Gastrocnemius medialis (tissue), 4 donors: ENCODE data around the gene PRKCD. TPM values are rescaled to one million over a fixed set of nuclear protein-coding genes. Genes with fewer than 3 reads are reported as not detected.

Experiments used
- ATAC-seq, 2 donors: fragments of 150-250 bp; one replicate each; pipeline ENCODE4 v1.9.1; 2016
- DNase-seq, 2 donors: peaks; one replicate each; pipeline ENCODE4 v3.0.0-alpha.2; 2019
- H3K27ac ChIP-seq, 4 donors: fragments of 200-600 bp; sonication (generic); 1 replicate in 1 of 4; 2 replicates in 3 of 4; pipeline ENCODE4 v1.5.1; 2016 to 2018; ENCODE audit warnings: mild to moderate bottlenecking in 2 of 4, moderate library complexity in 1 of 4
- H3K27me3 ChIP-seq, 3 donors: fragments of 200-600 bp; sonication (generic) in 2 of 3; 1 replicate in 1 of 3; 2 replicates in 2 of 3; pipeline versions ENCODE4 v1.5.1 to v1.6.0; 2016 to 2019; ENCODE audit warnings: mild to moderate bottlenecking in 1 of 3, moderate library complexity in 1 of 3
- H3K36me3 ChIP-seq, 2 donors: fragments of 200-600 bp; sonication (generic) in 1 of 2; one replicate each; pipeline ENCODE4 v1.5.1; 2017 to 2018
- H3K4me1 ChIP-seq, 2 donors: fragments of 200-600 bp; sonication (generic) in 1 of 2; one replicate each; pipeline ENCODE4 v1.5.1; 2016 to 2017; ENCODE audit warnings: mild to moderate bottlenecking in 2 of 2
- H3K4me3 ChIP-seq, 4 donors: fragments of 200-600 bp; sonication (generic) in 3 of 4; 1 replicate in 1 of 4; 2 replicates in 3 of 4; pipeline ENCODE4 v1.5.1; 2016 to 2019; ENCODE audit warnings: mild to moderate bottlenecking in 2 of 4
- H3K9me3 ChIP-seq, 3 donors: fragments of 200-600 bp; sonication (generic) in 2 of 3; 1 replicate in 1 of 3; 2 replicates in 2 of 3; pipeline ENCODE4 v1.5.1; 2016 to 2019
- POLR2A ChIP-seq, 2 donors: fragments of 450-650 bp; IDR thresholded peaks; one replicate each; pipeline ENCODE4 v1.6.1; 2017; ENCODE audit warnings: antibody characterized with exemption in 2 of 2, mild to moderate bottlenecking in 2 of 2, moderate library complexity in 2 of 2
- in situ Hi-C, 4 donors: fragments of 200-750 bp; cut with MboI; loops; one replicate each; pipeline versions ENCODE4 v1.15.0 to v1.8.0; 2017; ENCODE audit warnings: low sequenced_read_pairs in 4 of 4
- intact Hi-C: fragments of 100-400 bp; cut with DNase I; formaldehyde crosslinking; loops from one replicate; pipeline ENCODE4 v1.15.1; 2023; ENCODE audit warnings: low total_unique reads
- total RNA-seq, 4 donors: library from RNA; depleted of rRNA; stranded (reverse); fragments of >200 nt; gene quantifications; one replicate each; pipeline versions ENCODE4 v1.1.0 to v1.2.3, GENCODE V29; 2016
- TF ChIP-seq, protein P1 (sequence below), 5 experiments: fragments of 450-650 bp in 3 of 5; fragments of 200-600 bp in 2 of 5; sonication (generic) in 2 of 5; IDR thresholded peaks in 4 of 5; conservative IDR thresholded peaks in 1 of 5; 1 replicate in 4 of 5; 2 replicates in 1 of 5; pipeline ENCODE4 v1.5.1; 2016 to 2019; ENCODE audit warnings: antibody characterized with exemption in 5 of 5, mild to moderate bottlenecking in 3 of 5, moderate library complexity in 3 of 5

The PRKCD gene
- total RNA-seq, 4 donors from 2014 or later: 2.1 to 5.9 (median 3.4) TPM

DNA sequence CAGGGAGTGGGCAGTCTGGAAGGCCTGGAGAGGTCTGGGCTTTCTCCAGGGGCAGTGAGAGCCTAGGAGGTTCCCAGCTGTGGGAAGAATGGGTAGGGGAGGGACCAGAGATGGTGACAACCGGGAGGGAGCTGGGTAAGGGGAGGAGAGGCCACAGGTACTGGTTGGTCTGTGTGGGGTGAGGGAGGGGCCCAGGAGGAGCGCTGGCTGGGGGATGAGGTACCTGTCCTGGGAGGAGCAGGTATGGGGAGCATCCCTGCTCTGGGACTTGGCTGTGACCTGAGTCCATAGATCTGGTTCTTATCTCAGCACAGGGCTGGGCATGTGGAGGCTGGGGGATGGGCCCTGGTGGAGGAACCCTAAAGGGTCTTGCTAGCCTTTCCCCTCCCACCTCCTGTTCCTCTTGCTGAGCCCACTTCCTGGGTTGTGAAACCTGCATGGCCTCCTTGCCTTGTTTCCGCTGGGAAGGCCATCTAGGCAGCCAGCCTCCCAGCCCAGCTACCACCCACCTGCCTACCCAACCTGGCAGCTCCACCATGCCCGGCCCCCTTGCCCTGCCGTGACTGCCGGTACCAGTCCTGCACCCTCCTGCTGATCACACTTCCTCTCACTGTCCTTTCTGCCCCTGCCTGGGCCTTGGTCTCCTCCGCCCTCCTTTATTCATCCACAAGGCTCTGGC, 11.0 kb downstream of the PRKCD start:
- H3K36me3 ChIP-seq: no peaks in the 10 kb centered on the region
- DNase-seq (no peak), ATAC-seq (no peak)
- in situ Hi-C loops (no loop called here), intact Hi-C loops (no loop called here)
- H3K4me3 ChIP-seq: no peak overlapping the region
- no peak for TF ChIP-seq POLR2A (IDR thresholded peaks at IDR 0.05)
- TF ChIP-seq, protein P1, sequence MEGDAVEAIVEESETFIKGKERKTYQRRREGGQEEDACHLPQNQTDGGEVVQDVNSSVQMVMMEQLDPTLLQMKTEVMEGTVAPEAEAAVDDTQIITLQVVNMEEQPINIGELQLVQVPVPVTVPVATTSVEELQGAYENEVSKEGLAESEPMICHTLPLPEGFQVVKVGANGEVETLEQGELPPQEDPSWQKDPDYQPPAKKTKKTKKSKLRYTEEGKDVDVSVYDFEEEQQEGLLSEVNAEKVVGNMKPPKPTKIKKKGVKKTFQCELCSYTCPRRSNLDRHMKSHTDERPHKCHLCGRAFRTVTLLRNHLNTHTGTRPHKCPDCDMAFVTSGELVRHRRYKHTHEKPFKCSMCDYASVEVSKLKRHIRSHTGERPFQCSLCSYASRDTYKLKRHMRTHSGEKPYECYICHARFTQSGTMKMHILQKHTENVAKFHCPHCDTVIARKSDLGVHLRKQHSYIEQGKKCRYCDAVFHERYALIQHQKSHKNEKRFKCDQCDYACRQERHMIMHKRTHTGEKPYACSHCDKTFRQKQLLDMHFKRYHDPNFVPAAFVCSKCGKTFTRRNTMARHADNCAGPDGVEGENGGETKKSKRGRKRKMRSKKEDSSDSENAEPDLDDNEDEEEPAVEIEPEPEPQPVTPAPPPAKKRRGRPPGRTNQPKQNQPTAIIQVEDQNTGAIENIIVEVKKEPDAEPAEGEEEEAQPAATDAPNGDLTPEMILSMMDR (IDR thresholded peaks at IDR 0.05 in 4 of 5, conservative IDR thresholded peaks at IDR 0.05 in 1 of 5): no peak
- H3K9me3 ChIP-seq: no peaks in the 10 kb centered on the region
- H3K27ac ChIP-seq: no peak overlapping the region
- no peaks in the 10 kb centered on the region for H3K27me3 ChIP-seq
- H3K4me1 ChIP-seq: peaks cover 0 to 2% of the 10 kb centered on the region in 2 donors

DNA sequence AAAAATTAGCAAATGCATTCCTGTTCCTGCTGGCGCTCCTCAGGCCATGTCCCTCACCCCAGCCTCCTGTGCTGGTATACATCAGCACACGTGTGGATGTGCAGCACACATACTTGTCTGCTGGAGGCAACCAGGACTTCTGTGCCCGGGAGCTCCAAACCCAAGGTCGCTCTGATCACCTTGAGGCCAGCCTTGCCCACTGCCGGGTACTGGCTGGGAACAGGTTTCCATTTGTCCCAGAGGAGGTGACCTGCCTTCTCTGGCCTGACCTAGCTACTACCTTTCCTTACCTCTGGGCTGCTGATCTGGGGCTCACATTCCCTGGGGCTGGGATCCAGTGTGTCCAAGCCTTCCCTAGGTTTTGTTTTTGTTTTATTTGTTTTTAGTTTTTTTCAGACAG, 12.1 kb downstream of the PRKCD start:
- ATAC-seq: no peak
- intact Hi-C loops: no loop called here

DNA sequence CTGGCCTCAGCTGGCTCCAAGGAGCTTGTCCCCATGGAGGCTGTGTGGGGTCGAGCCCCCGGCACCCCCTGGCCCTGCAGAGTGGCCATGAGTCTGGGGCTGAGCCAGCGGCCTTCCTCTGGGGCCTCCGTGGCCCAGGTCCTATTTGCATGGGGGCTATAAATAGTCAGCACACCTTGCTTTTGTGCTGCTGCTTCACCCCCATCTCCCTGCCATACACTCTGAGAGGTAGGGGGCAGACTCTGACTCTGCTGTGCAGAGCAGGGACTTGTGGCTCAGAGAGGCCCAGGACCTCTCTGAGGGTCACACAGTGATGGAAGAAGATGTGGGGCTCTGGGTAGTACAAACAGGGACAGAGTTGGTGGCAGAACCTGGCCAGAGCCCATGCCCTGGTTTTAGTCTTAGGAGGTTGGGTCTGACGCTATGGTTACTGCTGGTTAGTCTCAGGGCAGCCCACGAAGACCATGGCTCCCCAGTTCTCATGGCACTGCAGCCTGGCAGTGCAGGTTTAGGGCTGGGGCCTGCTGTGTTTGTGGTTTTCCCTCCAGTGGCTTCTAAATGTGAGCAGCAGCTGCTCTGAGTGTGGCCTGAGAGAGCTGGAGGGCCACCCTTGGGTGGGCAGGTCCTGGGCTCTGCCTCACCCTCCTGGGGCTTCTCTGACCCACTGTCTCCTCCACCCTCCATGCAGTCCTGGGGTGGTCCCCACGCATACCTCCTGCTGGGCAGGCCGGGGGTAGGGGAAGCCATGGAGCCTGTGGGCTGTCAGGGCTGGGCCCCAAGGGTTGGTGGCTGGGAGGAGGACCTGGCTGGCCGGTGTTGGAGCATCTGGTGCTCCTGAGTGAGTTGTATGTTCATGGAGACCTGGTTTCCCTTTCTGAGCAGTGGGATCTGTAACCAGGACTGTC, 13.6 kb downstream of the PRKCD start:
- Histone ChIP-seq H3K9me3 (no peaks in the 10 kb centered on the region), H3K4me3 (no peak overlapping the region), H3K27ac (no peak overlapping the region), H3K27me3 (no peaks in the 10 kb centered on the region), H3K4me1 (no peaks in the 10 kb centered on the region), H3K36me3 (no peaks in the 10 kb centered on the region)
- intact Hi-C loops: no loop called here
- in situ Hi-C loops: no loop called here
- ATAC-seq: no peak
- TF ChIP-seq, protein P1 (IDR thresholded peaks at IDR 0.05 in 4 of 5, conservative IDR thresholded peaks at IDR 0.05 in 1 of 5): no peak
- TF ChIP-seq POLR2A (IDR thresholded peaks at IDR 0.05): no peak
- DNase-seq: no peak

More for the DNA sequence above, 12.1 kb downstream of the PRKCD start:
- no peaks in the 10 kb centered on the region for H3K27me3 ChIP-seq
- TF ChIP-seq POLR2A (IDR thresholded peaks at IDR 0.05): no peak
- TF ChIP-seq, protein P1 (IDR thresholded peaks at IDR 0.05 in 4 of 5, conservative IDR thresholded peaks at IDR 0.05 in 1 of 5): no peak
- DNase-seq: no peak
- no peak overlapping the region for H3K4me3 ChIP-seq
- no peaks in the 10 kb centered on the region for H3K36me3 ChIP-seq
- H3K27ac ChIP-seq: no peak overlapping the region
- no peaks in the 10 kb centered on the region for H3K4me1 ChIP-seq
- in situ Hi-C loops: no loop called here
- no peaks in the 10 kb centered on the region for H3K9me3 ChIP-seq

DNA sequence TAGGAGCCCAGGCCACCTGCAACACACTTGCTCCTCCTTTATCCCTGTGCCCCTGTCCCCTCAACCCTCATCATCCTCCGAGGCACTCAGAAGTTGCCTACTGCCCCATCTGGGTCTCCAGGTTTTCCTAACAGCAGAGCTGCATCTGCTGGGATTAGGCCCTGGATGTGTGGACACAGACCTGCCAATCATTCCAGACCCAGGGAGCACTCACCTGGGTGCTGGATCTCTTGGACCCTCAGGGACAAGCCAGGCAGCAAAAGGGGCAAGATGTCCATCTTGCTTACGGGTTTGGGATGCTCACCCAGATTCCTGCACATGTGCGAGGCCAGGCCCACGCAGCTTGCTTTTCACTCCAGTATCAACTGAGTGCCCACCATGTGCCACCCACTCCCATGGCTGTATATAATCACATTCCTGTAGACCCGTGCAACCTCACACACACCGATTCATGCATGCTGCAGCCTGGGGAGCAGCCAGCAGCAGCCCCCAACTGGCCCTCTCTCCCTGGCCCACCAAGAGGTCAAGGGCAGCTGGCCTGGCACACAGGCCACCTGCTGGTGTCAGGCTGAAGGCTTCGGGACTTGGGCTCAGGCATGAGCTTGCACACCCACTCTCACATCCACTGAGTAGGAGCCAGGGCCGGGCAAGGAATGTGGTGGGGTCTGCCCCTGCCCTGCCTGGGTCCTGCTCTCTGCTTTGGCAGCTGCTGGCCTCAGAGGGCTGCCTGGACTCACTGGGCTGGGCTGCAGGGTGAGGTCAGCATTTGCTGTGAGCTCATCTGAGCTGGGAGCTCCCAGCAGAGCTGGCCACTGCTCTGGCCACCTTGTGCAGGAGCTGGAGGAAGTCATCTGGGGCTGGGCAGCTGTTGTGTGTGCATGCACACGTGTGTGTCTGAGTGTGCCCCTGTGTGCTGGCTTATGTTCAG, 14.9 kb downstream of the PRKCD start:
- in situ Hi-C loops: no loop called here
- no peaks in the 10 kb centered on the region for H3K36me3 ChIP-seq
- H3K27me3 ChIP-seq: no peaks in the 10 kb centered on the region

More for the DNA sequence above, 14.9 kb downstream of the PRKCD start:
- TF ChIP-seq, protein P1 (IDR thresholded peaks at IDR 0.05 in 4 of 5, conservative IDR thresholded peaks at IDR 0.05 in 1 of 5): no peak
- TF ChIP-seq POLR2A (IDR thresholded peaks at IDR 0.05): no peak
- Histone ChIP-seq H3K27ac (no peak overlapping the region), H3K9me3 (no peaks in the 10 kb centered on the region), H3K4me1 (no peaks in the 10 kb centered on the region), H3K4me3 (no peak overlapping the region)
- intact Hi-C loops: no loop called here
- ATAC-seq (no peak), DNase-seq (no peak)
